ENCODE measurements around the gene CCK.

The CCK gene

DNA sequence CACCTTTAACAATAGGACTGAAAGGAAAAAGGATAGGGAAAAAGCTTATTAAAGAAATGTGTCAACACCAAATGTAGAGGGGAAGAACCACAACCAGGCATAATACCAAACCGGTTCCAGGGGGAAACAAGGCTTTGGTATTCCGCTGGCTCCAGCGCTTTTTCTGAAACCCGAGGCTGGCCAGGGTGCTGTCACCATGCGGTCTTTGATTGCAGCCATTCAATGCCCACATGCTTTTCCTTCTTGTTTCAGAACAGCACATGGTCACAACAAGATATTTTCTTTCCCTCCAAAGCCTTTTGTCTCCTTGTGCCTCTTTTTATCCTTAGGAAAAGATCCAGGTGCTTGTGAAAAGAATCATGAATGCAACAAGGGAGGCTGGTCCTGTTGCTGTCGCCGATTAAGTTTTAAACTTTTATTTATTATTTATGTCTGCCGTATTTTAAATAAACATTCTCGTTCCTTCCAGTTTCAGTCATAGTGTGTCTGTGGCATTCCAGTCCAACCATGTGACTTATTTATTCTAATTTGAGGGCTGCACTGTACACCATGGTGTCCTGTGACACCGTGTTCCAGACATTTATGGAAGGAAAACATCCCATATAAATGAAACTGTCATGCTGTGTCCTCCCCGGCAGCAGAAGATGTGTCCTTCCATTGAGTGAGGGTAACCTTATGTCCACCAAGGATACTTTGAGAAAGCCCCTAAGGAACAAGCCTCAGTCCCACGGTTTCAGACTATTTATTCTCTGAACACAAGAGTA is 41.1 kb downstream of the CCK start:
- DNase-seq, result no peak

DNA sequence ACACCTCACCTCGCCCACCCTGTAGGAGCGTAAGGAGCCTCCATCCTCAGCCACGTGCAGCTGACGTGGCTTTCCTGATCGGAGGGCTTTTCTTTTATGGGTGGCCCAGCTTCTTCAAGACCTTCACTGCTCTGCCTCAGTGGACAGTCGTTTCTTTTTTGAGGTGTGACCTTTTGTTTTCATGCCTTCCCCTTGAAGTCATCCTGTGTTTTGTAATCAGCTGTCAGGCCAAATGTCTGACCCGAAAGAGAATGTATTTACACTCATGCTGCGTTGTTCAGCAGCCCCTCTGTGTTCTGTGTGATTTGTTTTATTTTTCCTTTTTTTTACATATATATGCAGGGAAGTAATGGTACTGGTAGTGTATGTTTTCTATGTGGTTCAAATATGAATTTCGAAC is 41.8 kb downstream of the CCK start:
- no peak for DNase-seq

DNA sequence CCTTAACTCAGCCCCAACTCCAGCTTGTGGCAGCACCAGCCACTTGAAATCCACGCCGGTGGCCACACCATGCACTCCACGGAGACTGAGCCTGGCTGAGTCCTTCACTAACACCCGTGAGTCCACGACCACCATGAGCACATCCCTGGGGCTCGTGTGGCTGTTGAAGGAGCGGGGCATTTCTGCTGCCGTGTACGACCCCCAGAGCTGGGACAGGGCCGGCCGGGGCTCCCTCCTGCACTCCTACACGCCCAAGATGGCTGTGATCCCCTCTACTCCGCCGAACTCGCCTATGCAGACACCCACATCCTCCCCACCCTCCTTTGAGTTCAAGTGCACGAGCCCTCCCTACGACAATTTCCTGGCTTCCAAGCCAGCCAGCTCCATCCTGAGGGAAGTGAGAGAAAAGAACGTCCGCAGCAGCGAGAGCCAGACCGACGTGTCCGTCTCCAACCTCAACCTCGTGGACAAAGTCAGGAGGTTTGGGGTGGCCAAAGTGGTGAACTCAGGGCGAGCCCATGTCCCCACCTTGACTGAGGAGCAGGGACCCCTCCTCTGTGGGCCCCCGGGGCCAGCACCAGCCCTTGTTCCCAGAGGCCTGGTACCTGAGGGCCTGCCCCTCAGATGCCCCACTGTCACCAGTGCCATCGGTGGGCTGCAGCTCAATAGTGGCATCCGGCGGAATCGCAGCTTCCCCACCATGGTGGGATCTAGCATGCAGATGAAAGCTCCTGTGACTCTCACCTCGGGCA is 42.9 kb downstream of the CCK start:
- no peak for DNase-seq

DNA sequence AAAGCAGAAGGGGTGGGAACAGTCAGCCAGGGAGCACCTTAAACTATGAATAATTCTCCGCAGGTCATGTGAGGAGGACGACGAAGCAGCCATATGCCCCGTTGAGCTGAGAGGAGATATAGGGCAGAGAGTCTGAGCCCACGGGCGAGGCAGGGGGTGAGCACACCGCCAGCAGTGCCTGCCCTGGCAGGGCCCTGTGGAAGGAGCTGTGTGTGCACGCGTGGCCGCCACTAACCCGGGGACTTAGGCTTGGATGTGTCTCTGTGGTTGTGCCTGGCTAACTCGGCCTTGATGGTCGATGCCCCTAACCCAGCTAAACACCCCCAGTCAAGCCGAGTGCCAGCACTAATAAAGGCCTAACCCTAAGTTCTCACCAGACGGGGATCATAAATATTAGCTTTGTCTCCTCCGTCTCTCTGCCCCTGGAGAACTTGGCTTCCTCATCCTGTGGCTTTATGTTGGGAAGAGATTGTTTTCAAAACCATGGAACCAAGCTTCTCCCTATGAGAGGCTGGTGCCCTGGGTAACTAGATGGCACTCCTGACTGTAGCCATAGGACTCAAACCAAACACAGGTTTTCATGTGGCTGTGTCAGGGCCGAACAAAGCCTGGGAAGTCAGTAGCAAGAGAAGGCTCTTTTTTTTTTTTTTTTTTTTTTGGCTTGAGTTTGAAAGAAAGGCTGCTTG is 45.4 kb downstream of the CCK start:
- no peak for DNase-seq

DNA sequence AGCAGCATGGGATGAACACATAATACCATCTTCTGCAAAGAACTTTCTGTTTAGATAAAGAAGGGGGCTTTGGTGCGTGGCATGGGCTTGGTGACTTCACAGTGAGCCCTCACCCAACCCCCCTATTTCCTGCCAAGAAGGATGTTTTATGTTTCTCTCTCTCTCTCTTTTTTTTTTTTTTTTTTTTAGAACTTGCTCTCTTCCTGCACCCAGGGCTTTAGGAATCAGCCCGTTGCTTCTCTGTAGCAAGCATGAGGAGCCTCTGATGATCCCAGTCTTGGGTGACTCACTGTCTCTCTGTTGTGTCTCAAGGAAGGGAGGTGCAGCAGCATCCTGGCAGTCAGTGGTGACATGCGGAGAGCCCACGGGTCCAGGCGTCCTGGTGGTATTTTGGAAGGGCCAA is 49.1 kb downstream of the CCK start:
- no peak for DNase-seq

DNA sequence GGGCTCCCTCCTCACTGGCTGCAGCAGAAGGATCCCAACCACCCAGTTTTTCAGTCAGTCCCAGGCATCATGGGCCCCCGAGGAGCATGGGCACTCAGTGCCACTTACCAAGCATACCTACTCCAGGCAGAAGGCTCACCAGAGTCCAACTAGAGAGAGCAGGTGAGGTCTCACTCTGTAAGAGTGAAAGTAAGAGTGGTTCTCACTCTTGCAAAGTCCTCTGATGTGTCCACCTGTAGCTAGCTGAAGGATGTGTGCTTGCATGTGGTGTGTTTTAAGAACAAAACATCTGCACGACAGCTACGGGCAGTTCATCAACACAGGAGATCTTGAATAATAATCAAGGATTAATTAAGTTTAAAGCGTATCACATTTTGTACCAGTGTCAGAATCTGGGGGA is 49.7 kb downstream of the CCK start:
- no peak for DNase-seq

DNA sequence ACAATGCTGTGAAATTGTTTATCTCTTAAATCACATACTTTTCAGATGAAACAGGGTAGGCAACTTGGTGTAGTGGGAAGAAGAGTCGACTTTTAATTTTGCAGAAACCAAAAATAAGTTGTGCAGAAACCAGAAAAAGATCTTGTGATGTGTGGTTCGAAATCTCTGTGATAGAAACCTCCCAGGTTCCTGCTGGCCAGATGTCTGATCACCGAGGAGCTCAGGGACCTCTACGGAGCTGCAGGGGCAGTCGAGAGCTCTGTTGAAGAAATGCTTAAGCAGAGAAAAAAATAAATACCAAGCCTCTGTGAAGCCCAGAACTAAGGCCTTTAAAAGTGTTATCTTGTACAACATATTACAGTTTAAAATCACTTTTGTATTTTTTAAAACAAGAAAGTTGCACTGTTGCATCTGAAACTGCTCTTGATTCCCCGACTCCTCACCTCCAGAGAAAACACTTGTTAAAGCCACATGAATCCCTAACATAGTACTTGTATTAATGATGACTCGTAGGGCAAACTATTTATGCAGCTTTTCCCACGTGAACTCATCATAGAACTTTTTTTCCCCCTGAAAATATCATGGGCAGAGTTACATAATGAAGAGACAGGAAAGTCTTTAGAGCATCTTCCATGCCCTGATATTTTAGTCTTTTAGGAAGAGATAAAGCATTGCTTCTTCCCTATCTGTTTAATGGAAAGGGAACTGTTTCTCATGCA is 51.3 kb downstream of the CCK start:
- DNase-seq, result no peak

DNA sequence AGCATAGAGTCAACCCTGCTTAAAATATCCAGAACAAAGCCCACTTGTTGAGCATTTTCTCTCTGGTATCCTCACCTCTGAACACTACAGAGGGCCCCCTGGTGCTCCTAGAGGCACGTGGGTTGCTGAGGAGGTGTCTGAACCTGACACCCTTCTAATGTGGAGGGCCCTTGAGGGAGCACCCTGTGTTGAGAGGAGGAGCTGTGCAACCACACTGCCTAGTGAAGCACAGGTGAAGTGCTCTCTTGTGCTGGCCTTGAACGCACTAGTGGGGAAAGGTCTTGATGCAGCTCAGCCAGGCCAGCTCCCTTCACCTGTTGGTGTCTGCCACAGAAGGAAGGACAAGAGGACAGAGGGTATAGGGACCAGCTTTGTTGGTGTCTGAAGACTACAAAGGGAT is 51.9 kb downstream of the CCK start:
- DNase-seq, result no peak

DNA sequence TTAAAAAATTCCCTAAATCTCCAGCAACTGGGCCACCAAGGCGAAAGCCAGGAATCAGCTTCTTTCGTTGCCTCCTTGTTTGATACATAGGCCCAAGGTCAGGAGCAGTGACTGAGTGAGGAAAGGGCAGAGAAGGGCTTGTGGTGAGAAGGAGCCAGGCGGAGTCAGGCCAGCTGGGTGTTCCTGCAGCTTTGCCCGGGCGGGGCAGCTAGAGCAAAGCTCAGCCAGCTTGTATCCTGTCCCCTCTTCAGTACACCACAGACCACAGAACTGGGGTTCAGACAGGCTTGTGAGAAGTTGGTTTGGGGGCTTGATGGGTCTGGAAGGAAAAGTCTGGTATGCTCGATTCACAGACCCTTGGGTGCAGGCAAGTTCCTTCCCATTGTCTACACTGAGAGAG is 52.6 kb downstream of the CCK start:
- DNase-seq, result no peak

DNA sequence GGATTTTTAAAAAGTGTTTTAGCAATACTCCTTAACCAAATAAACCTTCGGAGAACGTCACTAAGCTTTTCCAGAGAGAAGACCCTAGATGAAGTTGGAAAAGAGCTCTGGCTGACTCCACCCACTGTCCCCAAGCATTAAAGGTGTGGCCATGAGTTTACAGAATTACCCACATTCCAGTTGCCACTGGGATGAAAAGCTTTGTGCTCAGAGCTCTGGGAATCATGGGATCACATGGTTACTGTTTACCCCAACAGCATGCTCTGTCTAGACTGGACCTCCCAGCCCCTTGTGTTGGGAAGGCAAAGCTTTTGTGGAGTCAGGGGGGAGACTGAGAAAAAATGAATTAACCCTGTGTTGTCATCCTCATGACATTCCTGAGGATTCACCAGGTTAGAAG is 55.3 kb downstream of the CCK start:
- DNase-seq, result no peak

DNA sequence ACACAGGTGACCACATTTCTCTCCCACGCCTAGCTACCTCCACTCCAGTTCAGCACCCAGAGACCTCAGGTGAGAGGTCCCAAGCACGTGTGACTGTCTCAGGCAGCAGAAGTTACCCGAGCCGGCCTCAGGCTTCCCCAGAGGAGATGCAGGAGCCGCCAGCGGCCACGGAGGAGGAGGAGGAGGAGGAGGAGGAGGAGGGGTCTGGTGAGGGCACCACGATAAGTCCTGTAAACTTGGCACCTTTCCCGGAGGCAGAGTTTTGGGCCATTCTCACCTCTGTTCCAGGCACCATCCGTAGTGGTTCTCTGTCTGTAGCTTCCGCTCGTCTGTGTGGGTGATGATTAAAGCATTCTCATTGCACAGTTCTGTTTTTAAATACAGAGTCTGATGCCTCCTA is 56.1 kb downstream of the CCK start:
- DNase-seq, result no peak
